Neural crest cell (in vitro differentiated cells): ENCODE data around the gene AKT2. TPM values are rescaled to one million over a fixed set of nuclear protein-coding genes. Genes with fewer than 3 reads are reported as not detected.

Experiments
- DNase-seq: peaks from one replicate; pipeline ENCODE4 v3.0.0; 2021; ENCODE audit warnings: low read depth, mixed read lengths, low spot score
- H3K27ac Mint-ChIP-seq: one replicate; pipeline ENCODE4 v1.8.0; 2021; ENCODE audit warnings: mild to moderate bottlenecking, mixed read lengths; ENCODE audit not compliant: unreplicated experiment
- H3K27me3 Mint-ChIP-seq: 2 replicates; pipeline ENCODE4 v1.8.0; 2021; ENCODE audit warnings: low read depth, mild to moderate bottlenecking, mixed read lengths
- H3K36me3 Mint-ChIP-seq: 2 replicates; pipeline ENCODE4 v1.8.0; 2021; ENCODE audit warnings: low read depth, mild to moderate bottlenecking, mixed read lengths
- H3K4me1 Mint-ChIP-seq: 2 replicates; pipeline ENCODE4 v1.8.0; 2021; ENCODE audit warnings: mixed read lengths
- H3K4me3 Mint-ChIP-seq: one replicate; pipeline ENCODE4 v1.8.0; 2021; ENCODE audit warnings: mild to moderate bottlenecking, mixed read lengths
- H3K9me3 Mint-ChIP-seq: 2 replicates; pipeline ENCODE4 v1.8.0; 2021; ENCODE audit warnings: mixed read lengths
- total RNA-seq: library from RNA; stranded (reverse); gene quantifications from 2 replicates; pipeline ENCODE4 v1.2.1, GENCODE V29; 2021
- TF ChIP-seq, protein P1 (sequence below): fragments of 200-600 bp; sonication (generic); conservative IDR thresholded peaks from 2 replicates; pipeline ENCODE4 v1.5.0; 2021; ENCODE audit warnings: antibody characterized with exemption, mild to moderate bottlenecking

AKT2 gene
- total RNA-seq, 1 donor from 2014 or later = 147 TPM

DNA sequence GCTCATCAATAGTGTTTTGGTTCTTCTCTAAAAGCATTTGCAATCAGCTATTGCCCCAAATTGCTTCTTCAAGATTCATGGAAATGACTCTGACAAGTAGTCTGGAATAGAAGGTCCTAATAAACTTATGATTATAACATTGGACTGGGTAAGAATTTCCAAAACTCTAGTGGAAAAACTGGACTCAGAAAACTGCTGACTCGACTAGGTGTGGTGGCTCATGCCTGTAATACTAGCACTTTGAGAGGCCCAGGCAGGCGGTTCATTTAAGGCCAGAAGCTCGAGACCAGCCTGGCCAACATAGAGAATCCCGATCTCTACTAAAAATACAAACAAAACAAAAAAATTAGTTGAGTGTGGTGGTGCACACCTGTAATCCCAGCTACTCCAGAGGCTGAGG, 15.5 kb upstream of the AKT2 start:
- Mint-ChIP-seq H3K4me3 (no peak overlapping the region), H3K27ac (no peak overlapping the region), H3K27me3 (no peaks in the 10 kb centered on the region), H3K9me3 (no peaks in the 10 kb centered on the region), H3K4me1 (peaks cover 5% of the 10 kb centered on the region), H3K36me3 (no peaks in the 10 kb centered on the region)
- DNase-seq = no peak
- TF ChIP-seq, protein P1, sequence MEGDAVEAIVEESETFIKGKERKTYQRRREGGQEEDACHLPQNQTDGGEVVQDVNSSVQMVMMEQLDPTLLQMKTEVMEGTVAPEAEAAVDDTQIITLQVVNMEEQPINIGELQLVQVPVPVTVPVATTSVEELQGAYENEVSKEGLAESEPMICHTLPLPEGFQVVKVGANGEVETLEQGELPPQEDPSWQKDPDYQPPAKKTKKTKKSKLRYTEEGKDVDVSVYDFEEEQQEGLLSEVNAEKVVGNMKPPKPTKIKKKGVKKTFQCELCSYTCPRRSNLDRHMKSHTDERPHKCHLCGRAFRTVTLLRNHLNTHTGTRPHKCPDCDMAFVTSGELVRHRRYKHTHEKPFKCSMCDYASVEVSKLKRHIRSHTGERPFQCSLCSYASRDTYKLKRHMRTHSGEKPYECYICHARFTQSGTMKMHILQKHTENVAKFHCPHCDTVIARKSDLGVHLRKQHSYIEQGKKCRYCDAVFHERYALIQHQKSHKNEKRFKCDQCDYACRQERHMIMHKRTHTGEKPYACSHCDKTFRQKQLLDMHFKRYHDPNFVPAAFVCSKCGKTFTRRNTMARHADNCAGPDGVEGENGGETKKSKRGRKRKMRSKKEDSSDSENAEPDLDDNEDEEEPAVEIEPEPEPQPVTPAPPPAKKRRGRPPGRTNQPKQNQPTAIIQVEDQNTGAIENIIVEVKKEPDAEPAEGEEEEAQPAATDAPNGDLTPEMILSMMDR = no peak

DNA sequence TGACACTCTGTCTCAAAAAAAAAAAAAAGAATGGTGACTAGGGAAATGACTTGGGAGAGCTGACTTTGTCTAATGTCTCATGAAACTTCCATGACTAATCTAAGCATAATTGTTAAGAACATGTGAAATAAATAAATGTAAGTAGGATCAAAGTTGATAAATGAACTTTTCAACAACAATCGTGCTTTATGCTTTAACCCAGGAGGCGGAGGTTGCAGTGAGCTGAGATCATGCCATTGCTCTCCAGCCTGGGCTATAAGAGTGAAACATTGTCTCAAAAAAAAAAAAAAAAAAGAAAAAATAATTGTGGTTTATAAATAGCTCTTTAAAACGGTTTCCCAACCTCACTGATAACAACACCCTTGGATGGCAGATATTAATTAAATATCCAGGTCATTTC, 12.9 kb upstream of the AKT2 start:
- TF ChIP-seq, protein P1 = no peak
- Mint-ChIP-seq H3K36me3 (no peaks in the 10 kb centered on the region), H3K4me1 (no peaks in the 10 kb centered on the region), H3K4me3 (no peak overlapping the region), H3K27ac (no peak overlapping the region), H3K9me3 (no peaks in the 10 kb centered on the region), H3K27me3 (no peaks in the 10 kb centered on the region)
- no peak for DNase-seq

DNA sequence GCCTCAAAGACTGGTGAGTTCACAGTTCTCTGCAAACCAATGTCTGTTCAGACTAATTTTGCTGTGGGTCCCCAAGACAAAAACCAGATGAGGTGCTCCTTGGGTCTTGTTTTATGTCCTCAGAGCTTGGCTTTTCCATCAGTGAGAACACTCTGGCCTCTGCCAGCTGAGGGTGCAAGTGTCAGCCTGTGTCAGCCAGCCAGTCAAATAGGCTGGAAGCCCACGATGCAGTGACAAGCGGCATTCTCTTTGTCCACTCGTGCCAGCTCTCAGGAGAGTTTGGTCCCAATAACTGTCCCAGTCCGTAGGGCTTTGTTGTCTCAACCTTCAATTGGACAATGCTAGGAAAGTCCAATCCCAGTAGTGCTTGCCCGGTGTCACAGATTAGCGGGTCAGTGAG, 9.4 kb upstream of the AKT2 start:
- Mint-ChIP-seq H3K36me3 (no peaks in the 10 kb centered on the region), H3K4me3 (no peak overlapping the region), H3K27ac (no peak overlapping the region), H3K27me3 (no peaks in the 10 kb centered on the region), H3K4me1 (no peaks in the 10 kb centered on the region), H3K9me3 (no peaks in the 10 kb centered on the region)
- TF ChIP-seq, protein P1 = no peak
- no peak for DNase-seq

DNA sequence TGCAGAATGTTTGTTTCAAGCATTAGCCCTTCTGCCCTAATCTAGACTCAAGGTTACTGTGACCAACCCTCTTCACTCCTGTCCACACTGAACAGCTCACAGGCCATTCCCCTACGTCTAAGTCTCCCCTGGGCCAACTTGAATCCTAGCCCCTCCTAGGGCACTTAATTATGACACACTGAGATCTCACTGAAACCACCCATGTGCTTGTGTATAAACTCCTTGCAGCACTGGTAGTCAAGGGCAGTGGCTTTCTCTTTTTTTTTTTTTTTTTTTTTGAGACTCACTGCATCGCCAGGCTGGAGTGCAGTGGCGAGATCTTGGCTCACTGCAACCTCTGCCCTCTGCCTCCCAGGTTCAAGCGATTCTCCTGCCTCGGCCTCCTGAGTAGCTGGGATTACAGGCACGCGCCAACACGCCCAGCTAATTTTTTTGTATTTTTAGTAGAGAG, 1.9 kb upstream of the AKT2 start:
- Mint-ChIP-seq H3K4me3 (peak overlapping the region; percentile 62), H3K27ac (peak overlapping the region; percentile 17), H3K9me3 (no peaks in the 10 kb centered on the region), H3K27me3 (no peaks in the 10 kb centered on the region), H3K4me1 (peaks cover 31% of the 10 kb centered on the region), H3K36me3 (no peaks in the 10 kb centered on the region)
- TF ChIP-seq, protein P1 = no peak
- no peak for DNase-seq

DNA sequence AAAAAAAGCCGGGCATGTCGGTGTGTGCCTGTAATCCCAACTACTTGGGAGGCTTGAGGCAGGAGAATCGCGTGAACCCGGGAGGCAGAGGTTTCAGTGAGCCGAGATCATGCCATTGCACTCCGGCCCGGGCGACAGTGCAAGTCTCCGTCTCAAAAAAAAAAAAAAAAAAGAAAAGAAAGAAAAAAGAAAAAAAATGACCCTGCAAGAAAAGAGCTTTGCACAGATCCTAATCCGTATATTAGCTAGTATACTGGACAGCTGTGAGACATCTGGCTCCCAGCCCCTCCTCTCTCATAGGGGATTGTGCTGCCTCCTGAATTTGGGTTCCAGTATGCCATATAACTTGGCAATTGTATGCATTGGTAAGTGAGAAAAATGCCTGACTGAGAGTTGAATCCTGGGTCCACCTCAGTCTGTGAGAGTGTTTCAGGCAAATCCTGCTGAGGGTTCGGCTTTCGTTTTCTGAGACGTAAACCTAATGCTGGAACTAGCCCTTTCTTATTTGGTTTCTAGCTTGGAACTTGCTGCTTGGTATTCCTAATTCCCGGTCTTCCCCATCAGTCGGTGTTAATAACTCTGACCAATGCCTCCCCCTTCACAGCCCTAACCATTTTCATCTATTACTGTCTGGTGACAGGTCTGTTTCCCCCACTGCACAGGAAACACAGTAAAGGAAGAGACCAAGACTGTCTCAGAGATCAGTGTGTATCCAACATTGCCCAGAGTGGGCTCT, 1.3 kb upstream of the AKT2 start:
- peak overlapping the region; percentile 95 for H3K4me3 Mint-ChIP-seq
- H3K36me3 Mint-ChIP-seq = no peaks in the 10 kb centered on the region
- H3K9me3 Mint-ChIP-seq = no peaks in the 10 kb centered on the region
- TF ChIP-seq, protein P1 = no peak
- H3K27ac Mint-ChIP-seq = peak overlapping the region; percentile 17
- no peaks in the 10 kb centered on the region for H3K27me3 Mint-ChIP-seq
- no peak for DNase-seq
- peaks cover 31% of the 10 kb centered on the region for H3K4me1 Mint-ChIP-seq
